GM23248 (cell line): ENCODE measurements around the gene LARP4B.

Experiments used
- EZH2 ChIP-seq: fragments of 200-600 bp; sonication (generic); IDR thresholded peaks from 2 replicates; pipeline ENCODE4 v1.6.1; 2018; ENCODE audit warnings: antibody characterized with exemption, mild to moderate bottlenecking; ENCODE audit not compliant: insufficient read depth, poor library complexity, severe bottlenecking
- EZH2phosphoT487 ChIP-seq: fragments of 200-600 bp; sonication (generic); IDR thresholded peaks from 2 replicates; pipeline ENCODE4 v1.6.1; 2018; ENCODE audit warnings: antibody characterized with exemption, moderate library complexity, mild to moderate bottlenecking, low read depth; ENCODE audit not compliant: insufficient read depth

DNA sequence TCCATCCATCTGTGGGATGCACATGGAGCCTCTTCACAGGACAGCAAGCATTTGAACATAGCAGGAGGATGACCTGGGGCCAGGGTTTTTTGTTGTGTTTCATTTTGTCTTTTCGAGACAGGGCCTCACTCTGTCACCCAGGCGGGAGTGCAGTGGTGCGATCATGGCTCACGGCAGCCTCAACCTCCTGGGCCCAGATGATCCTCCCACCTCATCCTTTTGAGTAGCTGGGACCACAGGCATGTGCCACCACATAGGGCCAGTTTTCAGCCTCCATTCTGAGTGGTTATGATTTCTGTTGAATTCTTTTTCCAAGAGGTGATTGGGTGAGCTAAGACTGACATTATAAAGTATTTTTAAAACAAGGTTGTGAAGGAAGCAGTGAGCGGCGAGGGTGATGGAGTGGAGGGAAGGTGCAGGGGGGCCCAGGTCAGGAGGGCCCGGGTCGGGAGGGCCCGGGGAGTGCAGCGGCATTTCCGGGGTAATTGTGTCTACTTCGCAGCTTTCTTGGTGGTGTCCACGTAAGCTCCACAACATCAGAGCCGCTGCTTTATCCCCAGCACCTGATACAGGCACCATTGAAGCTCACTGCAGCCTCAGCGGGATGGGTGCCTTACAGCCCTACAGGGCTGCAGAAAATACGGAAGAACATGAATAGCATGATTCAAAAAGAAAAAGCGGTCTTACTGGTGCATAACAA is 12.0 kb upstream of the LARP4B start:
- no peak for TF ChIP-seq EZH2
- no peak for TF ChIP-seq EZH2phosphoT487
